ENCODE measurements around the gene ROR2. TPM values are rescaled to one million over a fixed set of nuclear protein-coding genes. Genes with fewer than 3 reads are reported as not detected.
"Not testable (repeated sequence)": the region's sequence is repeated elsewhere in the genome, so short reads cannot be mapped to it uniquely, and the experiment has no call there.

Gene ROR2
- total RNA-seq, 2 donors from 2014 or later: 0.07 to 0.10 TPM

- H3K4me1 Mint-ChIP-seq (ENCODE audit: low read depth); ATAC-seq (replicated peaks in 1 of 2); H3K9me3 Mint-ChIP-seq; DNase-seq; H3K36me3 Mint-ChIP-seq (ENCODE audit: insufficient read depth in 2 of 2); H3K27ac Mint-ChIP-seq; H3K4me3 Mint-ChIP-seq: not testable (repeated sequence)
- peaks cover 26% of the 10 kb centered on the region for H3K27me3 Mint-ChIP-seq (ENCODE audit: low read depth)
Measured at GRCh38 chr9:91614044-91614443, 336.0 kb downstream of the ROR2 start.

- Mint-ChIP-seq H3K27me3 (ENCODE audit: low read depth) (peaks cover 28% of the 10 kb centered on the region), H3K27ac (no peak overlapping the region), H3K4me1 (ENCODE audit: low read depth) (no peaks in the 10 kb centered on the region), H3K9me3 (no peaks in the 10 kb centered on the region), H3K36me3 (ENCODE audit: insufficient read depth in 2 of 2) (no peaks in the 10 kb centered on the region), H3K4me3 (no peak overlapping the region)
- DNase-seq (no peak), ATAC-seq (replicated peaks in 1 of 2) (no peak)
Measured at GRCh38 chr9:91611582-91611981, 338.4 kb downstream of the ROR2 start.

GRCh38 chr9:91606255-91606995 lies 343.6 kb downstream of the ROR2 start:
- DNase-seq (no peak), ATAC-seq (replicated peaks in 1 of 2) (no peak)
- H3K9me3 Mint-ChIP-seq: no peaks in the 10 kb centered on the region
- no peak overlapping the region for H3K4me3 Mint-ChIP-seq
- no peak overlapping the region for H3K27ac Mint-ChIP-seq
- no peaks in the 10 kb centered on the region for H3K36me3 Mint-ChIP-seq (ENCODE audit: insufficient read depth in 2 of 2)
- H3K27me3 Mint-ChIP-seq (ENCODE audit: low read depth): peaks cover 43% of the 10 kb centered on the region
- no peaks in the 10 kb centered on the region for H3K4me1 Mint-ChIP-seq (ENCODE audit: low read depth)

GRCh38 chr9:91604451-91605179 lies 345.4 kb downstream of the ROR2 start:
- ATAC-seq (replicated peaks in 1 of 2): no peak
- H3K36me3 Mint-ChIP-seq (ENCODE audit: insufficient read depth in 2 of 2): no peaks in the 10 kb centered on the region
- no peak for DNase-seq
- peaks cover 51% of the 10 kb centered on the region for H3K27me3 Mint-ChIP-seq (ENCODE audit: low read depth)
- no peaks in the 10 kb centered on the region for H3K9me3 Mint-ChIP-seq
- peak overlapping the region; percentile 15 for H3K27ac Mint-ChIP-seq
- H3K4me3 Mint-ChIP-seq: no peak overlapping the region
- no peaks in the 10 kb centered on the region for H3K4me1 Mint-ChIP-seq (ENCODE audit: low read depth)

GRCh38 chr9:91603932-91604331 lies 346.1 kb downstream of the ROR2 start:
- DNase-seq: no peak
- no peaks in the 10 kb centered on the region for H3K4me1 Mint-ChIP-seq (ENCODE audit: low read depth)
- H3K36me3 Mint-ChIP-seq (ENCODE audit: insufficient read depth in 2 of 2): no peaks in the 10 kb centered on the region
- peaks cover 46% of the 10 kb centered on the region for H3K27me3 Mint-ChIP-seq (ENCODE audit: low read depth)
- ATAC-seq (replicated peaks in 1 of 2): no peak
- no peak overlapping the region for H3K4me3 Mint-ChIP-seq
- H3K27ac Mint-ChIP-seq: no peak overlapping the region
- H3K9me3 Mint-ChIP-seq: no peaks in the 10 kb centered on the region

- peaks cover 8% of the 10 kb centered on the region for H3K27me3 Mint-ChIP-seq (ENCODE audit: low read depth)
- no peak overlapping the region for H3K27ac Mint-ChIP-seq
- no peaks in the 10 kb centered on the region for H3K9me3 Mint-ChIP-seq
- H3K4me3 Mint-ChIP-seq: no peak overlapping the region
- no peaks in the 10 kb centered on the region for H3K4me1 Mint-ChIP-seq (ENCODE audit: low read depth)
- no peak for DNase-seq
- no peak for ATAC-seq (replicated peaks in 1 of 2)
- no peaks in the 10 kb centered on the region for H3K36me3 Mint-ChIP-seq (ENCODE audit: insufficient read depth in 2 of 2)
Measured at GRCh38 chr9:91599564-91599963, 350.5 kb downstream of the ROR2 start.

- H3K36me3 Mint-ChIP-seq (ENCODE audit: insufficient read depth in 2 of 2): no peaks in the 10 kb centered on the region
- no peaks in the 10 kb centered on the region for H3K4me1 Mint-ChIP-seq (ENCODE audit: low read depth)
- no peak for ATAC-seq (replicated peaks in 1 of 2)
Measured at GRCh38 chr9:91591627-91592026, 358.4 kb downstream of the ROR2 start.

GRCh38 chr9:91589101-91589553 lies 360.9 kb downstream of the ROR2 start:
- Mint-ChIP-seq H3K4me1 (ENCODE audit: low read depth) (no peaks in the 10 kb centered on the region), H3K27me3 (ENCODE audit: low read depth) (no peaks in the 10 kb centered on the region), H3K9me3 (no peaks in the 10 kb centered on the region), H3K36me3 (ENCODE audit: insufficient read depth in 2 of 2) (no peaks in the 10 kb centered on the region), H3K4me3 (no peak overlapping the region), H3K27ac (no peak overlapping the region)
- ATAC-seq (replicated peaks in 1 of 2): peak in 1 of 2 donors; percentile 23
- no peak for DNase-seq

More at GRCh38 chr9:91591627-91592026, 358.4 kb downstream of the ROR2 start:
- Mint-ChIP-seq H3K9me3 (no peaks in the 10 kb centered on the region), H3K27me3 (ENCODE audit: low read depth) (no peaks in the 10 kb centered on the region), H3K27ac (no peak overlapping the region), H3K4me3 (no peak overlapping the region)
- DNase-seq: no peak

- H3K9me3 Mint-ChIP-seq: peaks cover 0 to 2% of the 10 kb centered on the region in 2 donors
- DNase-seq (no peak), ATAC-seq (replicated peaks in 1 of 2) (no peak)
- H3K27me3 Mint-ChIP-seq (ENCODE audit: low read depth): peaks cover 2% of the 10 kb centered on the region
- H3K4me1 Mint-ChIP-seq (ENCODE audit: low read depth): no peaks in the 10 kb centered on the region
- H3K27ac Mint-ChIP-seq: no peak overlapping the region
- no peaks in the 10 kb centered on the region for H3K36me3 Mint-ChIP-seq (ENCODE audit: insufficient read depth in 2 of 2)
- no peak overlapping the region for H3K4me3 Mint-ChIP-seq
Measured at GRCh38 chr9:91586282-91586681, 363.7 kb downstream of the ROR2 start.

GRCh38 chr9:91583966-91584365 lies 366.1 kb downstream of the ROR2 start:
- Mint-ChIP-seq H3K4me1 (ENCODE audit: low read depth) (no peaks in the 10 kb centered on the region), H3K36me3 (ENCODE audit: insufficient read depth in 2 of 2) (no peaks in the 10 kb centered on the region), H3K9me3 (peaks cover 0 to 2% of the 10 kb centered on the region in 2 donors), H3K4me3 (no peak overlapping the region), H3K27ac (no peak overlapping the region), H3K27me3 (ENCODE audit: low read depth) (peaks cover 17% of the 10 kb centered on the region)
- ATAC-seq (replicated peaks in 1 of 2) (no peak), DNase-seq (no peak)

- no peaks in the 10 kb centered on the region for H3K36me3 Mint-ChIP-seq (ENCODE audit: insufficient read depth in 2 of 2)
- H3K27me3 Mint-ChIP-seq (ENCODE audit: low read depth): peaks cover 17% of the 10 kb centered on the region
- no peak for ATAC-seq (replicated peaks in 1 of 2)
- peaks cover 0 to 2% of the 10 kb centered on the region in 2 donors for H3K9me3 Mint-ChIP-seq
- H3K4me3 Mint-ChIP-seq: no peak overlapping the region
- no peak for DNase-seq
- no peak overlapping the region for H3K27ac Mint-ChIP-seq
- no peaks in the 10 kb centered on the region for H3K4me1 Mint-ChIP-seq (ENCODE audit: low read depth)
Measured at GRCh38 chr9:91583161-91583875, 366.7 kb downstream of the ROR2 start.

GRCh38 chr9:91582181-91582580 lies 367.8 kb downstream of the ROR2 start:
- Mint-ChIP-seq H3K36me3 (ENCODE audit: insufficient read depth in 2 of 2) (no peaks in the 10 kb centered on the region), H3K4me1 (ENCODE audit: low read depth) (no peaks in the 10 kb centered on the region), H3K4me3 (no peak overlapping the region), H3K9me3 (peaks cover 0 to 2% of the 10 kb centered on the region in 2 donors), H3K27ac (no peak overlapping the region), H3K27me3 (ENCODE audit: low read depth) (peaks cover 17% of the 10 kb centered on the region)
- no peak for ATAC-seq (replicated peaks in 1 of 2)
- no peak for DNase-seq

GRCh38 chr9:91580136-91580535 lies 369.9 kb downstream of the ROR2 start:
- H3K9me3 Mint-ChIP-seq: peaks cover 0 to 2% of the 10 kb centered on the region in 2 donors
- H3K4me1 Mint-ChIP-seq (ENCODE audit: low read depth): no peaks in the 10 kb centered on the region
- ATAC-seq (replicated peaks in 1 of 2): no peak
- DNase-seq: no peak
- H3K27me3 Mint-ChIP-seq (ENCODE audit: low read depth): peaks cover 17% of the 10 kb centered on the region
- no peak overlapping the region for H3K27ac Mint-ChIP-seq
- H3K4me3 Mint-ChIP-seq: no peak overlapping the region
- no peaks in the 10 kb centered on the region for H3K36me3 Mint-ChIP-seq (ENCODE audit: insufficient read depth in 2 of 2)

All from activated T-cell treated with anti-CD3 and anti-CD28 coated beads, Interleukin-2, amount 50 U/mL, for 72 hours (primary cell).